Memory B cell (primary cell): Measurements from ENCODE around the gene TTL.
"Not testable (repeated sequence)": the region's sequence is repeated elsewhere in the genome, so short reads cannot be mapped to it uniquely, and the experiment has no call there.

Source experiments
- ATAC-seq: fragments of 150-1000 bp; cut with Tn5 transposase; 2 replicates; pipeline ENCODE4 v1.10.0; 2021; ENCODE audit warnings: low read depth, mild to moderate bottlenecking, moderate library complexity
- DNase-seq, 2 donors: peaks; one replicate each; pipeline ENCODE4 v3.0.0; 2022; ENCODE audit warnings: low spot score in 2 of 2
- H3K27ac Mint-ChIP-seq: one replicate; pipeline ENCODE4 v1.8.0; 2022; ENCODE audit warnings: mild to moderate bottlenecking, moderate library complexity, mixed read lengths
- H3K27me3 Mint-ChIP-seq: one replicate; pipeline ENCODE4 v1.8.0; 2022; ENCODE audit warnings: mixed read lengths
- H3K36me3 Mint-ChIP-seq: one replicate; pipeline ENCODE4 v1.8.0; 2022; ENCODE audit warnings: mild to moderate bottlenecking, mixed read lengths
- H3K4me1 Mint-ChIP-seq: one replicate; pipeline ENCODE4 v1.8.0; 2022; ENCODE audit warnings: mixed read lengths
- H3K4me3 Mint-ChIP-seq: one replicate; pipeline ENCODE4 v1.8.0; 2022; ENCODE audit warnings: mild to moderate bottlenecking, moderate library complexity, mixed read lengths
- H3K9me3 Mint-ChIP-seq: one replicate; pipeline ENCODE4 v1.8.0; 2022; ENCODE audit warnings: mixed read lengths

TTL gene

DNA sequence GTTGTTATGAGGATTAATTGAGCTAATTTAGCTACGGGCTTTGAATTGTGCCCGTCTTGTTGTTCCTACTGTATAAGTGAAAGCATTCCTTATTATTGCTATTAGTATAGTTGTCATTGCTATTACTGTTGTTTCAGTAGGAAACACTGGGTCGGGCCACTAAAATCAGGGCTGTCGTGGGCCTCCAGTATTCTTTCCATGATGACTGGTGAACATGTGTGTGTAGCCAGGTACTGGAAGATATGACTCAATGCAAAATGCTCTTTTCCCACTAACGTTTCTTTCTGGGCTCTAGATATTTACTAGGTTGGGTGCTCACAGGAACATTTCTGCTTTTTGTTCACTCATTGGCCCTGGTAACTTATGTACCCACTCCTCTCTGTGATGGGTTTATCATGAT lies 4.9 kb downstream of the TTL start:
- Mint-ChIP-seq H3K4me3 (no peak overlapping the region), H3K27me3 (no peaks in the 10 kb centered on the region), H3K9me3 (no peaks in the 10 kb centered on the region), H3K36me3 (no peaks in the 10 kb centered on the region), H3K4me1 (peaks cover 17% of the 10 kb centered on the region), H3K27ac (no peak overlapping the region)
- no peak for DNase-seq
- ATAC-seq: no peak

DNA sequence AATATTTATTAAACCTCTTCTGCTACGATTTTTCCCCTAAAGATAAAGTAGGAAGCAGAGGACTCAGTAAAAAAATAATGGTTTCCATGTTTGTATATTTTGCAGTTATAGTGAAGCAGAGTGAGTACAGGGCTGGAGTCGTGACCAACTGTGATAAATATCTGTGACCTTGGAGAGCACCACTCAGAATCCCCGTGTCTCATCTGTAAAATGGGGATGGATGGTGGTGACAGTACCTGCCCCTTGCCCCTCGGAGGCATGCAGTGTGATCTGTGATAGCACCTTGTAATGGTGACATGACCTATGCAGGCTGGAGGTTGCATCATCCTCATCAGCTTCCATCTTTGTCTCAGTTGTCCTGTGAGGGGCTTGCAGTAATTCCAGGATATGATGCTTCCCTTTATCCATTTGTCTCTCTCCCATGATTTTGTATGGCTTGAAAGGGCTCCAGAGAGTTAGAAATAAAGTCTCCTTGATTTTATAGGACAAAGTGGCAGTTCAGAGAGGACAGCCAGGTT lies 5.5 kb downstream of the TTL start:
- H3K27ac Mint-ChIP-seq: no peak overlapping the region

DNA sequence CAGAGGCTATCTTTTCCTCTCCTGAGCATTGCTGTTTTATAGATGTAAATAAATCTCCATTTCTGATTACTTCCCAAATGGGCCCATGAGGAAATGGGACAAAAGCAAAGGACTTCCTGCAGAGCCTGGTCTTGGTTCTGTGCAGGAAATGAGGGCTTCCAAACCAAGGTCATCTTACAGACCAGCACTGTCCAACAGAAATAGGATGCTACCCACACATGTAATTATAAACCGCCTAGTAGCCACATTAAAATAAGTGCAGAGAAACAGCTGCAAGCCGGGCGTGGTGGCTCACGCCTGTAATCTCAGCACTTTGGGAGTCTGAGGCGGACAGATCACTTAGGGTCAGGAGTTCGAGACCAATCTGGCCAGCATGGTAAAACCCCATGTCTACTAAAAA lies 6.2 kb downstream of the TTL start:
- H3K4me1 Mint-ChIP-seq: peaks cover 14% of the 10 kb centered on the region
- no peak for ATAC-seq
- H3K36me3 Mint-ChIP-seq: no peaks in the 10 kb centered on the region
- no peak for DNase-seq
- no peaks in the 10 kb centered on the region for H3K27me3 Mint-ChIP-seq
- no peaks in the 10 kb centered on the region for H3K9me3 Mint-ChIP-seq
- H3K4me3 Mint-ChIP-seq: no peak overlapping the region
- H3K27ac Mint-ChIP-seq: no peak overlapping the region

More for the DNA sequence above, 5.5 kb downstream of the TTL start:
- ATAC-seq (no peak), DNase-seq (no peak)
- H3K36me3 Mint-ChIP-seq: no peaks in the 10 kb centered on the region
- peaks cover 17% of the 10 kb centered on the region for H3K4me1 Mint-ChIP-seq
- no peaks in the 10 kb centered on the region for H3K9me3 Mint-ChIP-seq
- no peak overlapping the region for H3K4me3 Mint-ChIP-seq
- no peaks in the 10 kb centered on the region for H3K27me3 Mint-ChIP-seq

DNA sequence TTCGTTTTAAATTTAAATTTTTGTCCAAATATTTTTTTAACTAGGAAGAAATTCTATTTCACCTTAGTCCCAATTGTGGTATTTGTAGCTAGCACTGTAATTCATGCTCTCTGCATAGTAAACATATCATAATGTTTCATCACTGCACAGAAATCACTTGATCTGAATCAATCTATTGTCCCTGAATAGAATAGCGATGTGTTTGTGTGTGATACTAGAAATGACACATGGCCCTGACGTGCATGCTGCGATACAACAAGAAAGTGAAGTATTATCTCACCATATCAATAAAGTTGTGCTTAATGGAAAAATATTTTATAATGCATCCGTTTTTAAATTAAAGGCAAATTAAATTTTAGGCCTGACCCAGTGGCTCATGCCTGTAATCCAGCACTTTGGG lies 10.0 kb downstream of the TTL start:
- peaks cover 2% of the 10 kb centered on the region for H3K4me1 Mint-ChIP-seq
- no peaks in the 10 kb centered on the region for H3K27me3 Mint-ChIP-seq
- ATAC-seq: no peak
- DNase-seq: no peak
- no peaks in the 10 kb centered on the region for H3K9me3 Mint-ChIP-seq
- no peak overlapping the region for H3K27ac Mint-ChIP-seq
- H3K36me3 Mint-ChIP-seq: peaks cover 3% of the 10 kb centered on the region
- no peak overlapping the region for H3K4me3 Mint-ChIP-seq

DNA sequence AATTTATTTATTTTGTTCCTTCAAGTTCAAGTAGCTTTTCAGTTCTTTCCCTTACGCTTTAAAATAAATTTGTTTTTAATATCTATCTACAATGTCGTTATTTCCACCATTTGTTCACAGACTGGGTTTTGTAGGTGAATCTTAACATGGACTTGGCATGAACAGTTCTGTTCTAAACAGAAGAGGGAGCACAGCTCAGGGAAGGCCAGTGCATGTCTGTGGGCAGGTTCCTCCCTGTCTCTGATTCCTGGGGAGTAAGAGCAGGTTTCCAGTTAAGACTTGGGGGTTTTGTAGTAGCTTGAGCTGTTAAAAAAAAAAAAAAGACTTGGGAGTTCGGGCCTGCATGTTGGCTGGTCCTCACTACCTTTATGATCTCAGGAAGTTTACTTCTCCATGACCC lies 11.1 kb downstream of the TTL start:
- Mint-ChIP-seq H3K4me1 (peaks cover 2% of the 10 kb centered on the region), H3K27ac (no peak overlapping the region), H3K4me3 (no peak overlapping the region), H3K36me3 (peaks cover 3% of the 10 kb centered on the region), H3K27me3 (no peaks in the 10 kb centered on the region), H3K9me3 (no peaks in the 10 kb centered on the region)
- no peak for DNase-seq
- ATAC-seq: no peak

DNA sequence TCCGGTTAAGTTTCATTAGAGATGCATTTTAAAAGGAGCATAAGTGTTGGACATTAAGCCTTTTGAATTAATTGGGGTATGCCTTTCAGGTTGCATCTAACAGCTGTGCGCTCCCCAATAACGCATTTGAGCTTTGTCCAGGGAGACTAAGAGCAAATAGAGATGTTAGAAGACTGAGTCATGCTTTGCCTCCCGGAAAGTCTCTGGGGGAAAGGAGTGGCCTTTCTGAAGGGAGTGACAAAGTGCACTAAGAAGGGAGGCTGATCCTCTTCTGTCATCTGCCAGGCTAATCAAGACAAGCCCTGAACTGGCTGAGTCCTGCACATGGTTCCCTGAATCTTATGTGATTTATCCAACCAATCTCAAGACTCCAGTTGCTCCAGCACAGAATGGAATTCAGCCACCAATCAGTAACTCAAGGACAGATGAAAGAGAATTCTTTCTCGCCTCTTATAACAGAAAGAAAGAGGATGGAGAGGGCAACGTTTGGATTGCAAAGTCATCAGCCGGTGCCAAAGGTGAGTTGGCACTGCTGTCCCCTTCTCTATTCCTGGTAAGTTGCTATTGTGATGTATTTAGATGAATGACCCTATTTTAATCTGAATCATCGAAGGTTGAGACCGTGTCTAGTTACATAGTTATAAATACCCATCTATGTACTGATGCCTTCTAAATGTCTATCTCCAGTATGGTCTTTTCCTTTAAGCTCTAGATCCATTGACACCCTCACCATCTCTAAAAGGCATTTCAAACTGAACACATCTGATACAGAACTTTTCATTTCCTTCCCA lies 12.1 kb downstream of the TTL start:
- Mint-ChIP-seq H3K36me3 (peaks cover 3% of the 10 kb centered on the region), H3K4me1 (peaks cover 2% of the 10 kb centered on the region), H3K4me3 (no peak overlapping the region), H3K27ac (no peak overlapping the region), H3K9me3 (no peaks in the 10 kb centered on the region), H3K27me3 (no peaks in the 10 kb centered on the region)
- DNase-seq (no peak), ATAC-seq (no peak)

DNA sequence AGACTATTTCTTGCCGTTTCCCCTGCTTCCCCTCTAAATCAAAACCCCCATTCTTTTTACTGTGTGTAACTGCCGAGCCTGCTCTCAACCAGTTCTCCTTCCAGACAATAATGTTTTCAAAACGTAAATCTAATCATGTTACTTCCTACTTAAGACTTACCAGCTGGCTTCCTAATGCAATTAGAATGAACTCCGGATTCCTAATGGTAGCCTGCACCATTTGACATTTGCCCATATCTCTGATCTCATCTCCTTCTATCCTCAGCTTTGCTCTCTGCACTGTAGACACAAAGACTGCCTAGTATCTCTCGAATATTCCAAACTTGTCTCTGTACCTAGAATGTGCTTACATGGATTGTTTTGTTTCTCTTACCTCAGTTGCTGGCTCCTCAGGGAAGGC lies 12.9 kb downstream of the TTL start:
- peaks cover 3% of the 10 kb centered on the region for H3K36me3 Mint-ChIP-seq
- no peaks in the 10 kb centered on the region for H3K27me3 Mint-ChIP-seq
- peaks cover 2% of the 10 kb centered on the region for H3K4me1 Mint-ChIP-seq
- H3K27ac Mint-ChIP-seq: no peak overlapping the region
- no peak for DNase-seq
- no peak for ATAC-seq
- no peaks in the 10 kb centered on the region for H3K9me3 Mint-ChIP-seq
- no peak overlapping the region for H3K4me3 Mint-ChIP-seq

DNA sequence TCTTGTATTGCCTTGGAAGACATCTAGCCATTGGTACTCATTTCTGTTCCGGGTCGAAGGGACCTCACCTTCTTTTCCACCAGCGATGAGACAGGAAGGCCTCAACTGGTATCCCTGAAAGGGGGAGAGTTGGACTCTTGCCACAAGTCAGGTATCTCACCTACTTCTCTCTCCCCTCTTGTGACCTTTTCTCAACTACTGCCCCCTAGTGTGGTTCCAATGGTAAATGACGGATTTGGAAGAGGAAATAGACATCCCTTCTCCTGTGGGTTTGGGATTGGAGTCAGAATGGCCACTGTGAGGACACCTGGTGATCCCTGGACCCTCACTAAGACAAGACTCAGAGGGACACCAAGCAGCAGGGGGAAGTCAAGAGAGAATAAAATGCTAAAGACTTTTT lies 13.9 kb downstream of the TTL start:
- not testable (repeated sequence) for H3K9me3 Mint-ChIP-seq, H3K4me3 Mint-ChIP-seq, H3K27me3 Mint-ChIP-seq, DNase-seq, H3K4me1 Mint-ChIP-seq, H3K36me3 Mint-ChIP-seq, ATAC-seq, H3K27ac Mint-ChIP-seq

DNA sequence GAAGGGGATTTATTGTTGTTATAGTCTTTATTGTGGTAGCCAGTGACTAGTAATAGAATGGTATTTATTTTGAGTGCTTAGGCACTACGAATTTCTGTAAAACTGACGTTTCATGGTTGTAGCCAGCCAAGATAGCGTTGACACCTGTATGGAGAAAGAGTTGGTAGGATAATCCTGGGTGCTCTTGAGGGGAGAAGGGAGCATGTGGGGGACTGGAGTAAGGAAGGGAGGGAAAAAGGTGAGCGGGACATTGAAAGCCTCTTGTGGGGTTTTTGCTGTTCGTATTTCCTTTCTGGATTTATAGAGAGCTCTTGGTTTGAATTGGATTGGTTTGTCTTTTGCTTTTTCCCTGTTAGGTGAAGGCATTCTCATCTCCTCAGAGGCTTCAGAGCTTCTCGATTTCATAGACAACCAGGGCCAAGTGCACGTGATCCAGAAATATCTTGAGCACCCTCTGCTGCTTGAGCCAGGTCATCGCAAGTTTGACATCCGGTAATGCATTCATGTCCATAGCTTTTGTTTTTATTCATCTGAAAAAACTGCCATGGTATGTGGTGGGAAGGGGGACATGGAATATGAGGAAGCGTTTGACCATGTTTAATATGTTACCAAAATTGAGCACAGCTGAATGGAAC lies 19.0 kb downstream of the TTL start:
- ATAC-seq (peak; percentile 88), DNase-seq (peak; percentile 24 to 38)
- not testable (repeated sequence) for H3K4me3 Mint-ChIP-seq, H3K27me3 Mint-ChIP-seq, H3K4me1 Mint-ChIP-seq, H3K27ac Mint-ChIP-seq, H3K36me3 Mint-ChIP-seq, H3K9me3 Mint-ChIP-seq

DNA sequence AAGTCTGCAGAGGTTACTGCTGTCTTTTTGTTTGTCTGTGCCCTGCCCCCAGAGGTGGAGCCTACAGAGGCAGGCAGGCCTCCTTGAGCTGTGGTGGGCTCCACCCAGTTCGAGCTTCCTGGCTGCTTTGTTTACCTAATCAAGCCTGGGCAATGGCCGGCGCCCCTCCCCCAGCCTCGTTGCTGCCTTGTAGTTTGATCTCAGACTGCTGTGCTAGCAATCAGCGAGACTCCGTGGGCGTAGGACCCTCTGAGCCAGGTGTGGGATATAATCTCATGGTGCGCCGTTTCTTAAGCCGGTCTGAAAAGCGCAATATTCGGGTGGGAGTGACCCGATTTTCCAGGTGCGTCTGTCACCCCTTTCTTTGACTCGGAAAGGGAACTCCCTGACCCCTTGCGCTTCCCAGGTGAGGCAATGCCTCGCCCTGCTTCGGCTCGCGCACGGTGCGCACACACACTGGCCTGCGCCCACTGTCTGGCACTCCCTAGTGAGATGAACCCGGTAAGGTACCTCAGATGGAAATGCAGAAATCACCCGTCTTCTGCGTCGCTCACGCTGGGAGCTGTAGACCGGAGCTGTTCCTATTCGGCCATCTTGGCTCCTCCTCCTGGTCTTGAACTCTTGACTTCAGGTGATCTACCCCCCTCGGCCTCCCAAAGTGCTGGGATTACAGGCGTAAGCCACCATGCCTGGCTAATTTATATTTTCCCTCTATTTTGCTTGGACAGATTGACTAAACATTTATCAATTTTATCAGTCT lies 27.5 kb downstream of the TTL start:
- H3K4me1 Mint-ChIP-seq, H3K36me3 Mint-ChIP-seq, H3K27me3 Mint-ChIP-seq, H3K27ac Mint-ChIP-seq, H3K9me3 Mint-ChIP-seq, H3K4me3 Mint-ChIP-seq, DNase-seq, ATAC-seq: not testable (repeated sequence)

DNA sequence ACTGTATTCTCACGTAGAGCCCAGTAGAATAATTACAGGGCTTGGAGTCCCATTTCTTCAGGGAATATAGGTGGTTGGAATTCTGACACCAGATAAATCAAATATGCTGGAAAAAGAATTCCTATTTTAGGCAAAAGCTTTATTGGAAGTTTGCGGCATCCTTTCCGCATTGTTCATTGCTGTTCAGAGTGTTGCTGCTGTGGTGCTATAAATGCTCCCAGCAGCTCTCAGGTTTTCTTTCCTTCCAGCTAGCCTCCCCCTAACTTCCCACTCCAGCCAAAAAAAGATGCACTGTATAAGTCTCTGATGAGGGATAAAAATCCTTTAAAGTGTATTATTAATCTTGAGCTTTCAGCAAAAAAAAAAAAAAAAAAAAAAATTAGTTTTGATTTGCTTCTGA lies 34.8 kb downstream of the TTL start:
- Mint-ChIP-seq H3K4me3 (no peak overlapping the region), H3K9me3 (peaks cover 4% of the 10 kb centered on the region), H3K27me3 (no peaks in the 10 kb centered on the region), H3K4me1 (no peaks in the 10 kb centered on the region), H3K36me3 (peaks cover 21% of the 10 kb centered on the region), H3K27ac (no peak overlapping the region)
- no peak for ATAC-seq
- DNase-seq: no peak

DNA sequence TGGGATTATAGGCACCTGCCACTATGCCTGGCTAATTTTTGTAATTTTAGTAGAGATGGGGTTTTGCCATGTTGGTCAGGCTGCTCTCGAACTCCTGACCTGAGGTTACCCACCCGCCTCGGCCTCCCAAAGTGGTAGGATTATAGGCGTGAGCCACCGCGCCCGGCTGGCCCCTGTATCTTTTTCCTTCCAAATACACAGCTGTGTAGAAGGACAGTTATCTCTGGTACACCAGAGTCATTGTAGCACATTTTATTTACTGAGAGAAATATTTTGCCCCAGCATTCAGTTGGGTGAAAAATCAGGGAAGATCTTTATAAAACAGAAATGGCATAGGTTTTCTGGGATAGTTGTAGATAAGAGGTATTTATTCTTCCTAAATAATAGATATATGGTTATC lies 36.9 kb downstream of the TTL start:
- ATAC-seq: no peak
- H3K9me3 Mint-ChIP-seq: peaks cover 4% of the 10 kb centered on the region
- no peak for DNase-seq
- H3K27me3 Mint-ChIP-seq: no peaks in the 10 kb centered on the region
- peaks cover 39% of the 10 kb centered on the region for H3K36me3 Mint-ChIP-seq
- H3K27ac Mint-ChIP-seq: no peak overlapping the region
- H3K4me1 Mint-ChIP-seq: no peaks in the 10 kb centered on the region
- no peak overlapping the region for H3K4me3 Mint-ChIP-seq

DNA sequence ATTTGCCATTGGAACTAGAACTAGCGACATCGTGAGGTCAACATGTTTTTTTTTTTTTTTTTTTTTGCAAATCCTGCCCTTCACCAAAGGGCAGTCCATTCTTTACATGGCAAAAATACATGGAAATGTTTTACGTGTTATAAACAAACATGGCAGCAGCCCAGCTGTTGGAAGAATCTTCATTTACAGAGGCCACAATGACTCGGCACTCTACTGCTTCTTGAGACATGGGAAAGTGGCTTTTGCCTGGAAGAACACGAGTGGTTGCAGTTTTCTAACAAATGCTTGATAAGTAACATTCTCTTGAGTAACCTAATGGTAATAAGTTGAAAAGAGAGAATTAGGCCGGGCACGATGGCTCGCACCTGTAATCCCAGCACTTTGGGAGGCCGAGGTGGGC lies 37.5 kb downstream of the TTL start:
- Mint-ChIP-seq H3K27me3 (no peaks in the 10 kb centered on the region), H3K4me1 (no peaks in the 10 kb centered on the region), H3K36me3 (peaks cover 41% of the 10 kb centered on the region), H3K9me3 (peaks cover 3% of the 10 kb centered on the region), H3K27ac (no peak overlapping the region), H3K4me3 (no peak overlapping the region)
- no peak for ATAC-seq
- DNase-seq: no peak

DNA sequence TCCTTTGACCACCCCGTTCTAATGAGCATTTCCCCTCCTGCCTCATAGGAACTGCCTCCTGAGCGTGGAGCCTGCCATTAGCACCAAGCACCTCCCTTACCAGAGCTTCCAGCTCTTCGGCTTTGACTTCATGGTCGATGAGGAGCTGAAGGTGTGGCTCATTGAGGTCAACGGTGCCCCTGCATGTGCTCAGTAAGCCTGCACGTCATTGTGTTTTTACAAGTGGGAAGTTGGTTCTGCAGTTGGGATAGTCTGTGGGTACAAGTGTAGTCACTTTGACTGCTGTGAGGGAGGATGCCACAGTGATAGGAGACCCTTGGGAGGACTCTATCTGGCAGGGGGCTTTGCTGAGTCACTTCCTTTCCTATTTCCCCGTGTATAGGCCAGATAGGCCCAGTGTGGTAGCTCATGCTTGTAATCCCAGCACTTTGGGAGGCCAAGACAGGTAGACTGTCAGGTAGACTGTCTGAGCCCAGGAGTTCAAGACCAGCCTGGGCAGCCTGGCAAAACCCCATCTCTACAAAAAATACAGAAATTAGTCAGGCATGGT lies 38.4 kb downstream of the TTL start:
- no peak for ATAC-seq
- Mint-ChIP-seq H3K27me3 (no peaks in the 10 kb centered on the region), H3K4me1 (no peaks in the 10 kb centered on the region)

More for the DNA sequence above, 38.4 kb downstream of the TTL start:
- H3K4me3 Mint-ChIP-seq: no peak overlapping the region
- no peaks in the 10 kb centered on the region for H3K9me3 Mint-ChIP-seq
- no peak for DNase-seq
- no peak overlapping the region for H3K27ac Mint-ChIP-seq
- peaks cover 43% of the 10 kb centered on the region for H3K36me3 Mint-ChIP-seq
